HG02610 (cell line): Measurements from ENCODE around the gene XPR1.
A peak's percentile ranks its signal among the peaks of the same experiment; 100 is the strongest.

Experiments used
- ATAC-seq: cut with Tn5 transposase; IDR thresholded peaks from one replicate; pipeline ENCODE4 v1.9.1; 2021; ENCODE audit warnings: mild to moderate bottlenecking, moderate library complexity; ENCODE audit not compliant: unreplicated experiment

The XPR1 gene

GRCh38 chr1:180911640-180912191 lies 279.9 kb downstream of the XPR1 start:
- ATAC-seq: no peak

GRCh38 chr1:180912211-180912800 lies 280.5 kb downstream of the XPR1 start:
- ATAC-seq: no peak

GRCh38 chr1:180912801-180913565 lies 281.2 kb downstream of the XPR1 start, which contains the start of gene KIAA1614:
Gene KIAA1614, plus strand, starts transcription at chr1:180912897. Its CDS starts 347 bp downstream, at chr1:180913244.
- ATAC-seq: no peak

GRCh38 chr1:180915426-180915965 lies 283.7 kb downstream of the XPR1 start:
- ATAC-seq: no peak

GRCh38 chr1:180916012-180916770 lies 284.4 kb downstream of the XPR1 start:
- ATAC-seq: no peak

- ATAC-seq: no peak
Observed at GRCh38 chr1:180916771-180917170, 284.9 kb downstream of the XPR1 start.

- no peak for ATAC-seq
Observed at GRCh38 chr1:180917306-180918065, 285.7 kb downstream of the XPR1 start.

GRCh38 chr1:180918519-180918918 lies 286.7 kb downstream of the XPR1 start:
- ATAC-seq: no peak

GRCh38 chr1:180919183-180919700 lies 287.4 kb downstream of the XPR1 start:
- ATAC-seq: no peak

- ATAC-seq: no peak
Observed at GRCh38 chr1:180920193-180920592, 288.4 kb downstream of the XPR1 start.

GRCh38 chr1:180920702-180921101 lies 288.9 kb downstream of the XPR1 start:
- ATAC-seq: no peak

- ATAC-seq: no peak
Observed at GRCh38 chr1:180921386-180921785, 289.6 kb downstream of the XPR1 start.

- ATAC-seq: peak; percentile 33
Observed at GRCh38 chr1:180921891-180922630, 290.2 kb downstream of the XPR1 start.

- no peak for ATAC-seq
Observed at GRCh38 chr1:180922631-180923015, 290.8 kb downstream of the XPR1 start.

- ATAC-seq: no peak
Observed at GRCh38 chr1:180923021-180923841, 291.4 kb downstream of the XPR1 start.

- ATAC-seq: no peak
Observed at GRCh38 chr1:180923887-180924286, 292.1 kb downstream of the XPR1 start.

- ATAC-seq: no peak
Observed at GRCh38 chr1:180924939-180925338, 293.1 kb downstream of the XPR1 start.

- no peak for ATAC-seq
Observed at GRCh38 chr1:180925471-180926051, 293.7 kb downstream of the XPR1 start.
